Colonic mucosa (tissue), 4 donors: ENCODE measurements around the gene MRPL20. TPM values are rescaled to one million over a fixed set of nuclear protein-coding genes. Genes with fewer than 3 reads are reported as not detected.
"Not testable (repeated sequence)": the region's sequence is repeated elsewhere in the genome, so short reads cannot be mapped to it uniquely, and the experiment has no call there.

ENCODE experiments used
- DNase-seq: peaks from one replicate; pipeline ENCODE4 v3.0.0-alpha.2; 2020
- H3K27ac ChIP-seq: fragments of 200-600 bp; one replicate; pipeline ENCODE4 v1.8.0; 2021
- H3K27me3 ChIP-seq: fragments of 200-600 bp; one replicate; pipeline ENCODE4 v1.8.0; 2021
- H3K36me3 ChIP-seq: fragments of 200-600 bp; one replicate; pipeline ENCODE4 v1.8.0; 2021
- H3K4me1 ChIP-seq: fragments of 200-600 bp; one replicate; pipeline ENCODE4 v1.8.0; 2021; ENCODE audit warnings: mild to moderate bottlenecking
- H3K4me3 ChIP-seq: fragments of 200-600 bp; one replicate; pipeline ENCODE4 v1.8.0; 2021
- H3K9ac ChIP-seq, 2 donors: one replicate each; pipeline ENCODE4 v1.7.0; 2013; ENCODE audit warnings: control low read depth in 2 of 2, low read depth in 2 of 2, low read length in 2 of 2
- H3K9me3 ChIP-seq: fragments of 200-600 bp; one replicate; pipeline ENCODE4 v1.8.0; 2021
- CTCF ChIP-seq: fragments of 200-600 bp; IDR thresholded peaks from one replicate; pipeline ENCODE4 v1.8.0; 2022; ENCODE audit warnings: antibody characterized with exemption, mild to moderate bottlenecking
- intact Hi-C: fragments of 100-400 bp; cut with DNase I; formaldehyde crosslinking; loops from one replicate; pipeline ENCODE4 v1.14.1; 2022
- total RNA-seq, 2 donors: library from RNA; stranded (reverse); fragmentation: NEBNext Ultra II Directional in 1 of 2; extraction: Animal tissue kit (Norgen Biotek cat#: 25700) in 1 of 2; gene quantifications; one replicate each; pipeline ENCODE4 v1.2.1, GENCODE V29; 2021
- donor health status: healthy.
- donor health status: DM: no; HTN: no; CAD: no.
- donor health status: DM: no; HTN: no; CAD: no.

Gene MRPL20
- total RNA-seq, 2 donors from 2014 or later: 88.1 to 143 TPM

GRCh38 chr1:1373051-1373814 lies 33.9 kb downstream of the MRPL20 start:
- H3K9me3 ChIP-seq: no peaks in the 10 kb centered on the region
- no peak for TF ChIP-seq CTCF
- H3K36me3 ChIP-seq: no peaks in the 10 kb centered on the region
- H3K4me1 ChIP-seq: peaks cover 23% of the 10 kb centered on the region
- intact Hi-C loops: no loop called here
- H3K27ac ChIP-seq: no peak overlapping the region
- no peaks in the 10 kb centered on the region for H3K27me3 ChIP-seq
- DNase-seq: no peak
- H3K4me3 ChIP-seq: peak overlapping the region; percentile 75
- no peak overlapping the region for H3K9ac ChIP-seq

DNA sequence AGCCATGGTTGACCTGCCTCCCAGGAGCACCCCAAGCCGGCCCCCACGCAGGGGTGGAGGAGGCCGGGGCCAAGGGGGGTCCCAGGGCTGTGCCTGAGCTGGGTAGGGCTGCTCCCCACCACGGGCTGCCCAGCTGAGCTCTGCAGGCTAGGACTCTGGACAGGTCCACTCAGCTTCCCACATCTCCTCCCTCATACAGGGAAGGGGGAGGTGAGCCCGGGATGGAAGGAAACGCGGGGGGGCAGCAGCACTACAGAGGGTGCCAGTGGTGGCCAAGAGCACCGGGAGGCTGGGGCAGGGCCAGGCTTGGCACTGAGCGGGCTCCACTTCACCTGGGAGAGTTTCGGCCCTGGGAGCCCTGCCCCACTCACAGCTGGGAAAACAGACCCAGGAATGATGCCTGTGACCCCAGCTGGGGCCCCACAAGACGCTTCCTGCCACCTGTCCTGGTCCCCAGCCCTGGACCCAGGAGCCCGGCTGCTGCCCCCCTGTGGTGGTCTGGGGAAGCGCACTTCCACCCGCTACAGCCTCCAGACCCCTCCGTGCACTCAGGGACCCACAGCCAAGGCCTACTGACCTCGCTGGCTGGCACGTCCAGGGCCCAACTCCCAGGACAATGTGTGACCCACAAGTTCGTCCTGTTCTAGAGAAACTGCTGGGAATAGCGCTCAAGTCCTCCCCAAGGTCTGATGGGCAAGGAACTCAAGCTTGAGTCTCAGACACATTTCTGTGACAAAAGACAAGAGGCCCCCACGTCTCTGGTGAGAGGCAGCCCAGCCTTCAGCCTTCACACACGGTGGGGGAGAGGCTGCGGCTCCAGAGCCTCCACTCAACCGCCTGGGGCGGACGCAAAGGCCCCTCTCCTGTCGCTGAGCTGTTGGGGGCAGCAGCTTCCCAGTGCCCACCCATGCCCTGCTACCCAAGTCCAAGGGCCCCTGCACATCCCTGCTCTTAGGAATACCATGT lies 35.1 kb downstream of the MRPL20 start:
- Histone ChIP-seq H3K4me1 (peaks cover 23% of the 10 kb centered on the region), H3K36me3 (no peaks in the 10 kb centered on the region), H3K9ac (no peak overlapping the region), H3K9me3 (no peaks in the 10 kb centered on the region), H3K4me3 (no peak overlapping the region), H3K27me3 (no peaks in the 10 kb centered on the region), H3K27ac (no peak overlapping the region)
- DNase-seq: peak; percentile 76
- intact Hi-C loops: no loop called here
- peak; percentile 96 for TF ChIP-seq CTCF

DNA sequence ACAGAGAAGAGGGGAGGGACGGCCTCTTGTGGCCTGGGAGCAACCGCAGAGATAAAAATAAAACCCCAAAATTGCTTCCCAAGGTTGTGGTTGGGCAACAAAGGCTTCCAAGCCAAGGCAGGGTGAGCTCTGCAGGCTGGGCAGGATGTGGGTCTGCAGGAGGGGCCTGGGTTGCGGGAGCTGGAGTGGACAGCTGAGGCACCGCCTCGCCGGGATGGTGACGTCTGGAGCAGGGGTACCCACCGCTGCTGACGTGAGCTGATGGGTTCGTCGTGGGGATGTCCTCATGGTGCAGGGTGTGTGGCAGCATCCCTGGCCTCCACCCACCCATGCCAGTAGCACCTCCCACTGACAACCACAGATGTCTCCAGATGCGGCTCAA lies 35.7 kb downstream of the MRPL20 start:
- Histone ChIP-seq H3K36me3 (no peaks in the 10 kb centered on the region), H3K27me3 (no peaks in the 10 kb centered on the region), H3K27ac (no peak overlapping the region), H3K9me3 (no peaks in the 10 kb centered on the region), H3K9ac (no peak overlapping the region), H3K4me3 (no peak overlapping the region), H3K4me1 (peaks cover 23% of the 10 kb centered on the region)
- no peak for DNase-seq
- no peak for TF ChIP-seq CTCF
- intact Hi-C loops: no loop called here

GRCh38 chr1:1370771-1371300 lies 36.3 kb downstream of the MRPL20 start:
- Histone ChIP-seq H3K27me3 (no peaks in the 10 kb centered on the region), H3K9ac (no peak overlapping the region), H3K9me3 (no peaks in the 10 kb centered on the region), H3K36me3 (no peaks in the 10 kb centered on the region), H3K4me1 (peaks cover 20% of the 10 kb centered on the region), H3K27ac (no peak overlapping the region), H3K4me3 (no peak overlapping the region)
- intact Hi-C loops: no loop called here
- no peak for TF ChIP-seq CTCF
- DNase-seq: no peak

DNA sequence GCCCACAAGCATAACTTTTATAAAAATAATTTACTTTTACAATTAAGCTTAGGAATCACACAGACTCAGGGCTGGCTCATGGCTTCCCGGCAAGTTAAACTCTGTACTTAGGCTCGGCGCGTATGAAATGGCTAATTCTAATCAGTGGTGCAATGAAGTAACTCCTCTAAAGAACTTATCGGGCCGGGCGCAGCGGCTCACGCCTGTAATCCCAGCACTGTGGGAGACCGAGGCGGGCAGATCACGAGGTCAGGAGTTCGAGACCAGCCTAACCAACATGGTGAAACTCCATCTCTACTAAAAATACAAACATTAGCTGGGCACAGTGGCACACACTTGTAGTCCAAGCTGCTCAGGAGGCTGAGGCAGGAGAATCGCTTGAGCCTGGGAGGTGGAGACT lies 37.0 kb downstream of the MRPL20 start:
- DNase-seq, H3K9me3 ChIP-seq, intact Hi-C loops, H3K27ac ChIP-seq, H3K27me3 ChIP-seq, H3K36me3 ChIP-seq, H3K4me3 ChIP-seq, H3K9ac ChIP-seq: not testable (repeated sequence)
- peaks cover 19% of the 10 kb centered on the region for H3K4me1 ChIP-seq
